WTC11 (cell line): ENCODE measurements around the gene ADAT3.

Experiments
- GABPB1 ChIP-seq: sonication (generic); formaldehyde crosslinking; IDR thresholded peaks from 2 replicates; pipeline ENCODE4 v1.8.1; 2023; ENCODE audit warnings: mild to moderate bottlenecking, missing genetic modification reagents
- TEAD4 ChIP-seq: sonication (generic); formaldehyde crosslinking; IDR thresholded peaks from 2 replicates; pipeline ENCODE4 v1.8.0; 2022; ENCODE audit warnings: mild to moderate bottlenecking, missing genetic modification reagents
- TF ChIP-seq, protein P1 (sequence below): sonication (generic); formaldehyde crosslinking; IDR thresholded peaks from 2 replicates; pipeline ENCODE4 v1.8.0; 2022; ENCODE audit warnings: mild to moderate bottlenecking, missing genetic modification reagents
- TF ChIP-seq, protein P2 (sequence below): sonication (generic); formaldehyde crosslinking; IDR thresholded peaks from 2 replicates; pipeline ENCODE4 v1.8.0; 2022; ENCODE audit warnings: missing genetic modification reagents
- TF ChIP-seq, protein P3 (sequence below): fragments of 200-600 bp; IDR thresholded peaks from 2 replicates; pipeline ENCODE4 v1.8.0; 2022; ENCODE audit warnings: antibody characterized with exemption
- TF ChIP-seq, protein P4 (sequence below): sonication (generic); formaldehyde crosslinking; IDR thresholded peaks from 2 replicates; pipeline ENCODE4 v1.8.1; 2022; ENCODE audit warnings: low read depth, mild to moderate bottlenecking, moderate library complexity, missing genetic modification reagents, borderline replicate concordance

DNA sequence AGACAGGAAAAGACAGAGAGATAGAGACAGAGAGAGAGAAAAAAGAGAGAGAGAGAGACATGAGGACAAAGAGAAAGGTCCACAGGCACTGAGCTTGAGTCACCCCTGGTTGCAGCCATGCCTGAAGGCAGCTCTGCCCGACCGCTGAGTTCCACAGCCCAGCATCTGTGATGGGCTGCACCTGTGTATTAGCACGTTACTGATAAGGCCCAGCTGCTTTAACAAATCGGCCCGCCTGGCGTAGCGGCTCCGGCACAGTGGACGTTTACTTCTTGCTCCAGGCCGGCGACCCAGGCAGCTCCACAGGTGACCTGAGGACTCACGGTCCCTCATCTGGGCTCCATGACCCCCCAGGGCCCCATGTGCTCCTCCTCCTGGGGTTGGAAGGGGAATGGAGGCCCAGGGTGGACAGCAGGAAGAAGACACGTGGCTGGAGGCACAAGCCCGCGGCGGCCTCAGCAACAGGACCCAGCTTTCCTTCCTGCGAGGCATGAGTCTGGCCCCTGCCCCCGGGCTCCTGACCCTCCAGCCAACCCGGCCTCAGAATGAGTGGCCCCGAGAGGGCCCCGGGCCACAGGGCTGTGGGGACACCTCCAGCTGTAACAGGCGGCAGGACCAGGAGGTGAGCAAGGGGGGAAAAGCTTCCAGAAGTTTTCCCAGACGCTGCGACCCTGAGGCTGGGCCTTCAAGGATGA is 31.9 kb downstream of the ADAT3 start:
- TF ChIP-seq, protein P1, sequence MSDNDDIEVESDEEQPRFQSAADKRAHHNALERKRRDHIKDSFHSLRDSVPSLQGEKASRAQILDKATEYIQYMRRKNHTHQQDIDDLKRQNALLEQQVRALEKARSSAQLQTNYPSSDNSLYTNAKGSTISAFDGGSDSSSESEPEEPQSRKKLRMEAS (CRISPR knock-in tag), result no peak
- TF ChIP-seq, protein P2, sequence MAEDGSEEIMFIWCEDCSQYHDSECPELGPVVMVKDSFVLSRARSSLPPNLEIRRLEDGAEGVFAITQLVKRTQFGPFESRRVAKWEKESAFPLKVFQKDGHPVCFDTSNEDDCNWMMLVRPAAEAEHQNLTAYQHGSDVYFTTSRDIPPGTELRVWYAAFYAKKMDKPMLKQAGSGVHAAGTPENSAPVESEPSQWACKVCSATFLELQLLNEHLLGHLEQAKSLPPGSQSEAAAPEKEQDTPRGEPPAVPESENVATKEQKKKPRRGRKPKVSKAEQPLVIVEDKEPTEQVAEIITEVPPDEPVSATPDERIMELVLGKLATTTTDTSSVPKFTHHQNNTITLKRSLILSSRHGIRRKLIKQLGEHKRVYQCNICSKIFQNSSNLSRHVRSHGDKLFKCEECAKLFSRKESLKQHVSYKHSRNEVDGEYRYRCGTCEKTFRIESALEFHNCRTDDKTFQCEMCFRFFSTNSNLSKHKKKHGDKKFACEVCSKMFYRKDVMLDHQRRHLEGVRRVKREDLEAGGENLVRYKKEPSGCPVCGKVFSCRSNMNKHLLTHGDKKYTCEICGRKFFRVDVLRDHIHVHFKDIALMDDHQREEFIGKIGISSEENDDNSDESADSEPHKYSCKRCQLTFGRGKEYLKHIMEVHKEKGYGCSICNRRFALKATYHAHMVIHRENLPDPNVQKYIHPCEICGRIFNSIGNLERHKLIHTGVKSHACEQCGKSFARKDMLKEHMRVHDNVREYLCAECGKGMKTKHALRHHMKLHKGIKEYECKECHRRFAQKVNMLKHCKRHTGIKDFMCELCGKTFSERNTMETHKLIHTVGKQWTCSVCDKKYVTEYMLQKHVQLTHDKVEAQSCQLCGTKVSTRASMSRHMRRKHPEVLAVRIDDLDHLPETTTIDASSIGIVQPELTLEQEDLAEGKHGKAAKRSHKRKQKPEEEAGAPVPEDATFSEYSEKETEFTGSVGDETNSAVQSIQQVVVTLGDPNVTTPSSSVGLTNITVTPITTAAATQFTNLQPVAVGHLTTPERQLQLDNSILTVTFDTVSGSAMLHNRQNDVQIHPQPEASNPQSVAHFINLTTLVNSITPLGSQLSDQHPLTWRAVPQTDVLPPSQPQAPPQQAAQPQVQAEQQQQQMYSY, result no peak
- TF ChIP-seq, protein P3, sequence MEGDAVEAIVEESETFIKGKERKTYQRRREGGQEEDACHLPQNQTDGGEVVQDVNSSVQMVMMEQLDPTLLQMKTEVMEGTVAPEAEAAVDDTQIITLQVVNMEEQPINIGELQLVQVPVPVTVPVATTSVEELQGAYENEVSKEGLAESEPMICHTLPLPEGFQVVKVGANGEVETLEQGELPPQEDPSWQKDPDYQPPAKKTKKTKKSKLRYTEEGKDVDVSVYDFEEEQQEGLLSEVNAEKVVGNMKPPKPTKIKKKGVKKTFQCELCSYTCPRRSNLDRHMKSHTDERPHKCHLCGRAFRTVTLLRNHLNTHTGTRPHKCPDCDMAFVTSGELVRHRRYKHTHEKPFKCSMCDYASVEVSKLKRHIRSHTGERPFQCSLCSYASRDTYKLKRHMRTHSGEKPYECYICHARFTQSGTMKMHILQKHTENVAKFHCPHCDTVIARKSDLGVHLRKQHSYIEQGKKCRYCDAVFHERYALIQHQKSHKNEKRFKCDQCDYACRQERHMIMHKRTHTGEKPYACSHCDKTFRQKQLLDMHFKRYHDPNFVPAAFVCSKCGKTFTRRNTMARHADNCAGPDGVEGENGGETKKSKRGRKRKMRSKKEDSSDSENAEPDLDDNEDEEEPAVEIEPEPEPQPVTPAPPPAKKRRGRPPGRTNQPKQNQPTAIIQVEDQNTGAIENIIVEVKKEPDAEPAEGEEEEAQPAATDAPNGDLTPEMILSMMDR, result no peak
- TF ChIP-seq TEAD4 (CRISPR knock-in tag) (no peak), GABPB1 (no peak)
- TF ChIP-seq, protein P4, sequence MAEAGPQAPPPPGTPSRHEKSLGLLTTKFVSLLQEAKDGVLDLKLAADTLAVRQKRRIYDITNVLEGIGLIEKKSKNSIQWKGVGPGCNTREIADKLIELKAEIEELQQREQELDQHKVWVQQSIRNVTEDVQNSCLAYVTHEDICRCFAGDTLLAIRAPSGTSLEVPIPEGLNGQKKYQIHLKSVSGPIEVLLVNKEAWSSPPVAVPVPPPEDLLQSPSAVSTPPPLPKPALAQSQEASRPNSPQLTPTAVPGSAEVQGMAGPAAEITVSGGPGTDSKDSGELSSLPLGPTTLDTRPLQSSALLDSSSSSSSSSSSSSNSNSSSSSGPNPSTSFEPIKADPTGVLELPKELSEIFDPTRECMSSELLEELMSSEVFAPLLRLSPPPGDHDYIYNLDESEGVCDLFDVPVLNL (CRISPR knock-in tag), result no peak
